DLD1 (cell line): ENCODE measurements around the gene HSPB1.
"Not testable (repeated sequence)": the region's sequence is repeated elsewhere in the genome, so short reads cannot be mapped to it uniquely, and the experiment has no call there.

Experiments used
- in situ Hi-C: cut with HindIII; loops from 2 replicates; pipeline ENCODE4 v1.10.0; 2017; ENCODE audit warnings: low sequenced_read_pairs

Gene HSPB1

GRCh38 chr7:76281006-76281705 is 21.3 kb upstream of the HSPB1 start:
- in situ Hi-C loops, result no loop called here

- in situ Hi-C loops, result no loop called here
These were observed 20.6 kb upstream of the HSPB1 start for GRCh38 chr7:76281706-76282343.

- in situ Hi-C loops, result no loop called here
These were observed 19.9 kb upstream of the HSPB1 start for GRCh38 chr7:76282344-76283253.

GRCh38 chr7:76283254-76284159 is 19.0 kb upstream of the HSPB1 start:
- in situ Hi-C loops, result no loop called here

GRCh38 chr7:76285604-76286374 is 16.7 kb upstream of the HSPB1 start:
- in situ Hi-C loops, result no loop called here

GRCh38 chr7:76286842-76287403 is 15.6 kb upstream of the HSPB1 start:
- in situ Hi-C loops, result no loop called here

DNA sequence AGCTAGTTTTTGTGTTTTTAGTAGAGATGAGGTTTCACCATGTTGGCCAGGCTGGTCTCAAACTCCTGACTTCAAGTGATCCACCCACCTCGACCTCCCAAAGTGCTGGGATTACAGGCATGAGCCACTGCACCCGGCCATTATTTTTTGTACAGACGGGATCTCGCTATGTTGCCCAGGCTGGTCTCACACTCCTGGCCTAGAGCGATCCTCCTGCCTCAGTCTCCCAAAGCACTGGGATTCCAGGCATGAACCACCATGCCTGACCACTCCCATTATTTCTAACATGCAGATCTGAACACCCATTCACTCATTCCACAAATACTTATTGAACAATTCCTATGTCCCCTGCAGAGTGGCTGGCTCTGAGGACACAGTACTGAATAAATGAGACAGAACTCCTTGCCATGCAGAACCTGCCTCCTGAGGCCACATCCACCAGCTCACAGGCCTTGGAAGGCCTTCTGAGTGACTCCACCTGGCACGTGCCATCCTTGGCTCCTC is 11.6 kb upstream of the HSPB1 start:
- in situ Hi-C loops, result not testable (repeated sequence)

DNA sequence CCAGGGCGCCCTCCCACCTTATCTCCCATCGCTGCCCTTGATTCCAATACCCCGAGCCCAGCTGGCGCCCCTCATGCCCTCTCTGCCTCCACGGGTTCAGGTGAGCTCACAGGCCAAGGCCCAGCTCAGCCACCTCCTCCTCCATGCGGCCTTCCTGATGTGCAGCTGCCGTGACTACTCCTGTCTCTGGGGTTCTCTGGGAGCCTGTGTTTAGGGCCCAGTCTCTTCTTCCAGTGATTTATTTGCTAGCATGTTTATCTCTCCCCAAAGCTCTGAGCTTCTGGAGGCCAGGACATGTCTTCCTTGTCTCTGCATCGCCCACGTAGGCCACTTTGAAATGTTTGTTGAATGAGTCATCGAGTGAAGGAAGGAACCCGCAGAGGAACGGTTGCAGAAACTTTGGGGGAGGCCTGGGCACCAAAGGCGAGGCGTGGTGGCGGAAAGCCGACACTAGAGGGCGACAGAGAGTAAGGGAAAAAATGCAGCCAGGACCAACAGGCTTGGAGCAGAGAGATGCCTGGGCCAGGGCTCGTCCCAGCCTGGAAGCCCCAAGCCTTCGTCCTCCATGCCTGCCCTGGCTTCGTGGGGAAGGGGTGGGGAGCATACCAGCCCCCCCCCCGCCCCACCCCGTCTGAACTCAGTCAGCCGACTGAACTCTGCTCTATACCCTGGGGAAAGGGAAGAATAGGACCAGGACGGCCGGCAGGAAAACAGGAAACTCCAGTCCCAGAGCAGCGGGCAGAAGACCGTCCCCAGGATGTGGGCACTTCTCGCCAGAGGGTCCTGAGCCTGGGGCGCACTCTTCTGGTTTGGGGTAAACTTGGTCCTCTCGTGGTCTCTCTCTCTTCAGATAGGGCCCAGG is 10.9 kb upstream of the HSPB1 start:
- in situ Hi-C loops, result no loop called here

DNA sequence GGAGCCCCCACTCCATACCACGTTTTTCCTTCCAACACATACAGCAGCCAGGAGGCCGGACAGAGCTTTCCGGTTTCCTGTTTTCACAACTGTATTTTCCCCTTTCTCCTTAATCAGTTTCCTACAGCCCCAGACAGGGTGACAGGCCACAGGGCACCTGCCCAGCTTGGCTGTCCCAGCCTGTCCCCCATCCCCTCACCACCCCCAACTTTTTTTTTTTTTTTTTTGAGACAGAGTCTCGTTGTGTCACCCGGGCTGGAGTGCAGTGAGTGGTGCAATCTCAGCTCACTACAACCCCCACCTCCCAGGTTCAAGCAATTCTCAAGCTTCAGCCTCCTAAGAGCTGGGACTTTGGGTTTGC is 10.3 kb upstream of the HSPB1 start:
- in situ Hi-C loops, result no loop called here

- in situ Hi-C loops, result not testable (repeated sequence)
These were observed 9.6 kb upstream of the HSPB1 start for GRCh38 chr7:76292911-76293310.

DNA sequence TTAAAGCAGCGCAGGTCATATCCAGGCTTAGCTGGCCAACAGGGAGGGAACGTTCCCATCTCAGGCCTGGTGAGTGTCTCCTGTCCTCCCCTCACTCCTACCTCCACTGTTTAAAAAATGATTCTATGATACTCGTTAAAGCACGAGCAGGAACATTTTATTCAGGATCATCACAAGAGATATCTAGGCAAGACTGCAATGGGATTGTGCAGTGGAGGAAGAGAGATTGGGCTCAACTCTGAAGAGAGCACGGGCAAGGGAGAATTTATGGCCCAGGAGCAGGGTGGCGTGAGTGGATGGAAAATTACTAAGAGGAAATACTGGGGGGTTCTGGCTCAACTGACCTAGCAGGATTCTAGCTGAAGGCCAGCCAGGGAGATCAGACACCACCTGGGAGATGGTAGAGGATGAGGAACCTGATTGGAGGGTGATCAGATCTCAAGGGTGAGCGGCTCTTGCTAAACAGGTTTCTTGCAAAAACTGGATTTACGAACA is 9.0 kb upstream of the HSPB1 start:
- in situ Hi-C loops, result no loop called here

DNA sequence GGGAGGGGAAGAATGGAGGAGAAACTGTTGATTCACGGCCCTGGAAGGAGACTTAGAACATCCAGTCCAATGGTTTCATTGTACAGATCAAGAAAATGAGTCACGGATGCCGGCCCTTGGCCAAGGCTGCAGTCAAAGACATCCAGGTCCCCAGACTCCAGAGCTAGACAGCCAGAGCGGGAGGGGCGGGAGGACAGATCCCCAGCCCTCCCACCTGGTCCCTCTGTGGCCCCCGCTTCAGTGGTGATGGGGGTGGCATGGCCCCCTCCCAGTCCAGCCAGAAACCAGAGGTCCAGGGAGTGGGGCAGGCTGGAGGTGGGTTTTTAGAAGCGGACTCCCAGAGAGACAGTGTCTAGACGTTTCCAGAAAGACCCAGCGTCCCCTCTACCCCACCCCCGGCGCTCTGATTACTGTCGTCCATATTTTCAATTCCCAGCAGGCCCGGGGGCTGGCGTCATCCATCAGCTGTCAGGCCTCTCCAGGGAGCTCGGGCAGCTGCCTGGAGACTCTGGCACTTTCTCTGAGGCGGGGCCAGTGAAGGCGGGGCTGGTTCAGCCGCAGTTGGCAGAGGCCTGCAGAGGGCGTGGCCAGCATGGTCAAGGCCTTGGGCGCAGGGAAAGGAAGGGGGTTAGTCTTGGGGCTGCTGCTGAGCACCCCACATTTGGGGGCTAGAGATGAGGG is 8.0 kb upstream of the HSPB1 start:
- in situ Hi-C loops, result no loop called here

DNA sequence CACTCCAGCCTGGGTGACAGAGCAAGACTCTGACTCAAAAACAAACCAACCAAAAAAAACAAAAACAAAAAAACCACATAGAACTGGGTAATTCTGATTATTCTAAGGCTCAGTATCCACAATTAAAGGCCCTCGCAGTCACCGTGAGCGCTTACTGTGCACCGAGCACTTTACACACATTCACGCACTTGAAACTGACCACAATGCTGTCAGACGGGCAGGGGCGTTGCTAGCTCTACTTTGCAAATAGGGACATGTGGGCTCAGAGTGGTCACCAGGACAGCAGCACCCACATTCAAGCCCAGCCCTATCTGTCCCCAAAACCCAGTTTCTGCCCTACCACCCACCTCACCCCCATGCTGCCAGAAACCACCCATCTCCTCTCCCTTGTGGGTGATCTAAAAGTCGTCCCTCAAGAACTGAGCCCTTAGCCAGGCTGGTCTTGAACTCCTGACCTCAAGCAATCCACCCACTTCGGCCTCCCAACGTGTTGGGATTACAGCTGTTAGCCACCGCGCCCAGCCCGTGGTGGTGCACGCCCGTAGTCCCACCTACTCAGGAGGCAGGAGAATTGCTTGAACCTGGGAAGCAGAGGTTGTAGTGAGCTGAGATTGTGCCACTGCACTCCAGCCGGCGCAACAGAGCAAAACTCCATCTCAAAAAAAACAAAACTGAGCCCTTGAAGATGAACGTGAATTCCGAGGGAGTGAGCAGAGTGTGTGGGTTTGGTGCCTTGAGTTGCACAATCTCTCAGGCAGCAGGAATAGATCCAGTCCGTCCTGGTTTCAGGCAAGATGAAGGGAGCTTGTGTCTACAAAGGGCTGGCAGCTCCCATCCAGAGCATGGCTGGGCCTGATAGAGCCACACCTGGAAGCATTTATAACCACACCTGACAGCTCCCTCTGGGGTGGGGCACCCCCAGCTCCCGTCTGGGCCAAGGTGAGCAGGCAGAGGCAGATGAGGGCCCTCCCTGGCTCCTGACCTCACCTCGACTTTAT is 5.4 kb upstream of the HSPB1 start:
- in situ Hi-C loops, result no loop called here

DNA sequence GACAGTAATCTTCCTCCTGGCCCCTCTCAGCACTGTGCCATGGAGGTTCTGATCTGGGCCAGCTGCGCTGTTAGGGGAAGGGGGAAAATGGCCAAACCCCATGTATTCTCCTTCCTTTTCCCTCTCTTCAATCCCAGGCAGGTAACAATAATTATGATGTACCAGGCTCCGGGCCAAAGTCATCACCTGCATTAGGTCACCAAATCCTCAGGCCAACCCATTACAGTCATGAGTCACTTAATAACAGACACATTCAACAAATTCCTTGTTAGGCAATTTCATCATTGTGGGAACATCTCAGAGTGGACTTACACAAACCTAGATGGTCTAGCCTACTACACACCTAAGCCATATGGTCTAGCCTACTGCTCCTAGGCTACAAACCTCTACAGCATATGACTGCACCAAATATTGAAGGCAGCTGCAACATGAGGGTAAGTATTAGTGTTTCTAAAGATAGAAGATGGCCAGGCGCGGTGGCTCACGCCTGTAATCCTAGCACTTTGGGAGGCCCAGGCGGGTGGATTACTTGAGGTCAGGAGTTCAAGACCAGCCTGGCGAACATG is 2.2 kb upstream of the HSPB1 start:
- in situ Hi-C loops, result loop anchor here (25.0 kb wide), 1 partner anchor 88 kb away; the partner anchor contains the start of gene SRRM3

DNA sequence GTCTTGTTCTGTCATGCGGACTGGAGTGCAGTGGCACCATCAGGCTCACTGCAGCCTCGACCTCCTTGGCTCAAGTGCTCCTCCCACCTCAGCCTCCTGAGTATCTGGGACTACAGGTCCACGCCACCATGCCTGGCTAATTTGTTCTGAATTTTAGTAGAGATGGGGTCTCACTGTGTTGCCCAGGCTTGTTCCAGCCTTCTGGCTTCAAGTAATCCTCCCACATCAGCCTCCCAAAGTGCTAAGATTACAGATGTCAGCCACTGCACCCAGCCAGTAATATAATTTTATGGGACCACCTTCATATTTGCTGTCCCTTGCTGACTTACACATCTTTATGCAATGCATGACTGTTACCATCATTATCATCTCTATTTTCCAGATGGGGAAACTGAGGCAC is 1.5 kb upstream of the HSPB1 start:
- in situ Hi-C loops, result loop anchor here (25.0 kb wide), 1 partner anchor 89 kb away; the partner anchor contains the start of gene SRRM3
